HG02588 (cell line): ENCODE data around the gene C14orf39.

ENCODE experiments used
- ATAC-seq: cut with Tn5 transposase; IDR thresholded peaks from one replicate; pipeline ENCODE4 v1.9.1; 2021; ENCODE audit warnings: mild to moderate bottlenecking, moderate library complexity; ENCODE audit not compliant: unreplicated experiment

The C14orf39 gene

GRCh38 chr14:60485598-60486251 is at the start of gene C14orf39:
Gene C14orf39, minus strand, starts transcription at chr14:60486063. Its CDS starts 985 bp downstream, at chr14:60485078.
- no peak for ATAC-seq

- ATAC-seq: no peak
These were observed 46.6 kb upstream of the C14orf39 start for GRCh38 chr14:60532442-60532841.

- ATAC-seq: no peak
These were observed 29.8 kb upstream of the C14orf39 start for GRCh38 chr14:60515511-60516289.

DNA sequence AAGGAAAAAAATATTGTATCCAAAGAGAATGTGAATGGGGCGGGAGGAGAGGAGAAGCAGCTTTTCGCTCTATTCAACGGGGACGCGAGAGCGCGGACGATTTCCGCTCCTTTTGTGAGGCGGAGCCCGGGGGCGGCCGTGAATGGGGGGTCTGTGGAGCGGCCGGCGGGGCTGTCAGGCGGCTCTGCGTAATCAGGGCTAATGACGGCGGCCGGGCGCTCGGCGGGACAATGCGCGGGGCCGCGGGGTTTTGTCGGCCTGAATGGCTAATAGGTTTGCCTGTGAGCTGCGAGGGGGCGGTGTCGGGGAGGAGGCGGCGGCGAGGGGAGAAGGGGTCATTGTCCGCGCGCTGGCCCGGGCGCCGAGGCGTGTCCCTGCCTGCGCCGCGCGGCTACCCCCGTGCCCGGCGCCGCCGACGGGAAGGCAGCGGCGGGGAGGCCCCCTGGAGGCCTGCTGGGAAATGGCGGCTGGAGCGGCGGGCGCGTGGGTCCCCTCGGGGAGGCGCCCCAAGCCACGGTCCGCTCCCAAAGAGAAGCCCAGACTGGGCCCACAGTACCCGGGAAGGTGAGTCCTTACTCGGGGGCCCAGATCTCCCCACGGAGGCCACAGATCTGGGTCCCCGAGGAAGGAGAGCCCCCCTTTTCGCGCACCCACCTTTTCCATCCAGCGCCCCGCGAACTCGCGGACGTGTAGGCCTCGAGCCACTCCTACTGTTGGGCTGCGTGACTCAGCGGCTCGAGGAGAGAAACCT is 29.1 kb upstream of the C14orf39 start:
- peak; percentile 49 for ATAC-seq

DNA sequence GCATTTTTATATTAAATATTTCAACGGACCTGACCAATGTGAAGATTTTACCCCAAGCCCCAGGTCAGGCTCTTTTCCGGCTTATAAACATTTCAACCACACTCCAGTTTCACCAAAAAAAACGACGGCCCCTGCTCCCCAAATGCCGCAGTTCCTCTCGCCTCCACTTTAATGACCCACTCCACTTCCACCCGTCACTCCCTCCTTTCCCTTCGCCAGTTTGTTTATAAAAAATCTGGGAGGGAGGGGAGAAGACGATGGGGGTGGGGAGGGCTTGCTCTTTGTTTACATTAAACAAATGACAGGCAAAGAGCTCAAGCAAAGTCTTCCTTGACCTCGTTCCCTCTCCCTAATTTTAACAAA is 28.5 kb upstream of the C14orf39 start:
- ATAC-seq: no peak

DNA sequence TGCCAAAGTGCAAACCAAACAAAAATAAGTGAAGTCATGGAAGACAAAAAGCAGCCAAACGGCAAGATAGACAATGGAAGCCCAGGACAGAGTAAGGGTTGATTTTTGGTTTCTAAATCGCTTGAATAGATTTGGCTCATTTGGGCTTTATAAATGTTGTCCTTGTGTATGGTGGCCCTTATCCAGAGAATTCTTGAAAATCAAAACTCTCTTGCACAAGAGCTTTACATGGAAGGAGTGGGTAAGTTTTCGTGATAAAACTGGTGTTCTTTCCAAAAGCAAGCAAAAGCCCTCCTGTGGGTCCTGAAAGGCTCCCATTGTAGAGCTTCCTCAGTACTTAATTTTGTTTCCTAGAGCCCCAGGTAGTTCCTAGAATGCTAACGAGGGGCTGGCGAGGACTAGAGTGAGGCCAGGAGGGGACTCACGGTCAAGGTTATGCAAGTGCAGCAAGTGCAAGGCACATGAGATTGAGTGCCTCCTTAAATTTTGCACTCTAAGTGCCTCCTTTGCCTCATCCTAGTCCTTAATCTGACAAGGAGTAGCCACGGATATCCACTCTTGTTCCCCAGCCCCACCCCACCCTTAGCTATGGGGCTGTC is 27.2 kb upstream of the C14orf39 start:
- no peak for ATAC-seq

DNA sequence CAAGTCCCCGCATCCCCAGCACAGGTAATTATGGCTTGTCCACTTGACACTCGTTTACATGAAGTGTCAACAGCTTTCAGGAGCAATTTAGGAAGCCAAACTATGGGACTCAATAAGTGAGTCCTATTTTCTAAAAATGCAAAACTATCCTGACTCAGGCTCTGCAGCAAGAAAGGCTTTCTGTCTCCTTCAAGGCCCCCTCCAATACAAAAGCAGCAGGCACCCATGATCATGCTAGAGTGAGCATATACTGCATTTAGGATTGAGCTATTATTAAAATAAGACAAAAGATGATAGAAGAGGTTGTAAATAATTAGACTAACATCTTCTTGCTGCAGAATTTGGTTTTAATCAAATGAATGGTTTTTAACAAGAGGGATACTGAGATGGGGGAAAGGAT is 26.3 kb upstream of the C14orf39 start:
- no peak for ATAC-seq

DNA sequence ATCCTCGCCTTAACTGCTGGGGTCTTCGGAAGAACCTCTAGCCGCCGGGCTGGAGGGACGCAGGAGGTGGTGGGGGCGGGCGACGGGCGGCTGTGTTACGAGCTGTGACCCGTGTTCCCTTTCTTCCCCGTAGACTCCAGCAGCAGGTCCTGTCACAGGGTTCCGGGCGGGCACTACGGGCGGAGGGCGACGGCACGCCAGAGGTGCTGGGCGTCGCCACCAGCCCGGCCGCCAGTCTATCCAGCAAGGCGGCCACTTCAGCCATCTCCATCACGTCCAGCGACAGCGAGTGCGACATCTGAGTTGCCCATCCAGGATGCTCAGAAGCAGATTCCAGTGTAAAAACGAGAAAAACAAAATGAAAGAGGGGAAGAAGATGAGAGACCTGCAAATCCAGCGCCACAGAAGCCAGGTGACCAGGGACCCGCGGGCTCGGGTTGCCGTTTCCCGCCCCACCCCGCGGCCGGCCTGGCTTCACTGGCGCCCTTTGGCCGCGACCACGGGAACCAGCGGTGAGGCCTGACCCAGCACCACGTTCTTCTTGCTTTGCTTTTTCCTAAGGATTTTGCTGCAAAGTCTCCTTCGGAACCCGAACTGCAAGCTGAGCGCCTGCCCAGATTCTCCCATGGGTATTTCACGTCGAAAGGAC is 25.2 kb upstream of the C14orf39 start:
- no peak for ATAC-seq

DNA sequence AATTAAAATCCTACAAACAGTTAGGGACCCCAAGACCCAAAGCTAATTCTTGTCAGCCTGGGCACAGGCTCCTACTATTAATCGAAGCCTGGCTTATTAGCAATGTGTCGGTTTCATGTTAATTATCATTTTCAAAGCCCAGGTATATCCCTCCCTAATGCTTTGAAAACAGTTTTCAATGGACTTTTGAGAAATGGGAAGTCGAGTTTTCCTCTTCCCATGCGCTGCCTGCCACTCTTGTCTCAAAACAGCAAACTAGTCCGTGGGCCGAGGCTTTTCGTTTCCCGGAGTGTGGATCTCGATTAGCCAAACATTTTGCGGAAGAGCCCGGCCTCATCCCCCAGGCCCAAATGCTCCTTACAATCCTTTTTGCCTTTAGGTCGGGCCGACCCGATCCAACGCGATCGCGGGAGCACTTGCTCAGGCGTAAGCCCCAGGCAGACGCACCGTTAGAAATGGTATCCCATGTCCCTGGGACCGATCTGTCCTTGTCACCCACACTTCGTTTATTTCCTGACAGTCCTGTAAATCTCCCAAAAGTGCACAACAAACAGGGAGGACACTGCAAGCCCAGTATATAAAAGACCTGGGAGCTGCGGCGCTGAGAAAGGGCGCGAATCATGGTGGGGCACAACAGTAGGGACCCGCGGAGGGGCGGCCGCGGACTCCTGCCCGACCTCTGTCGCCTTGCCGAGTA is 24.5 kb upstream of the C14orf39 start:
- ATAC-seq: no peak

DNA sequence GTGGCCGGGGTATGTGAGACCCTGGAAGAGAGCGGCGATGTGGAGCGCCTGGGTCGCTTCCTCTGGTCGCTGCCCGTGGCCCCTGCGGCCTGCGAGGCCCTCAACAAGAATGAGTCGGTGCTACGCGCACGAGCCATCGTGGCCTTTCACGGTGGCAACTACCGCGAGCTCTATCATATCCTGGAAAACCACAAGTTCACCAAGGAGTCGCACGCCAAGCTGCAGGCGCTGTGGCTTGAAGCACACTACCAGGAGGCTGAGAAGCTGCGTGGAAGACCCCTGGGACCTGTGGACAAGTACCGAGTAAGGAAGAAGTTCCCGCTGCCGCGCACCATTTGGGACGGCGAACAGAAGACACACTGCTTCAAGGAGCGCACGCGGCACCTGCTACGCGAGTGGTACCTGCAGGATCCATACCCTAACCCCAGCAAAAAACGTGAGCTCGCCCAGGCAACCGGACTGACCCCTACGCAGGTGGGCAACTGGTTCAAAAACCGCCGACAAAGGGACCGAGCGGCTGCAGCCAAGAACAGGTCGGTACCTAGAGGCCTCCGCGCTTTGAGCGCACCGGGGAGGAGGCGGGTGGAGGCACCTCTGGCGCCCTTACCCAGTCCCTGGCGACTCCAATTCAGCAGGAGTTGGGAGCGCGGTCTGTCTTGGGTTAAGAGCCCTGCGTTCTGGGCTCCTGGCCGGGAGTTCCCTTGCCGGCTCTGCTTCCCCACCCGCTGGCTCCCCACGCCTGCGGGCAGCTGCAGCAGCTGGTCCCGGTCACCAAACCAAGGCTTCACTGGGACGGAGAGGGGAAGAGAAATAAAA is 23.8 kb upstream of the C14orf39 start:
- no peak for ATAC-seq

DNA sequence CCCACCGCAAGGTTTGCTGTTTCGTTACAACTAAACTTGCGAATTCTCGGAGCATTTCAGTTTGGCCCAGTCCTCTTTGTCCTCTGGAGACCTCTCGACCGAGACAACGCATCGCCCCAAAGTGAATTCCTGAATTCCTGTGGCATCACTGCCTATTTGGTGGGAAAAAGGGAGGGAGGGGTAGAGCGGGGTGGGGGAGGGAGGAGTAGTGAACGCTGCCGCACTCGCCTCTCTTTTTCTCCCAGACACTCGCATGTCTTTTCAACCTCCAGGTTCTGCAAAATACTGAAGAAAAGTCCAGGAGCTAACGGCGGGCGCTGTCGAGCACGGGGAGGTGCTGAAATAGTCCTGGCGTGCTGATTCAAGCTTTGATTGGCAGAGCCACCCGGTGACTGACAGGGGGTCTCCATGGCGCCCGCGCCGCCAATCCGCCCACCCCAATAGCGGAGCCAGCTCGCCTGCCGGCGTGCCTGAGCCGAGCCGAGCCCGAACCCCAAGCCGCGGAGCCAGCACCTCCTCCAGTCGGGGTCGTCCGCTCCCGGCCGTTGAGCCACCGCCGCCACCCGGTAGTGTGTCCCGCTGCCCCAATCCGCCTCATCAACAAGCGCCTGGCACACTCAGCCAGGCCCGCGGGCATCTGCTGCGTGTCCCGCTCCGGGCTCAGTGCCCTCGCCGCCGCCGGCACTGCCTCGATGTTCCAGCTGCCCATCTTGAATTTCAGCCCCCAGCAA is 23.0 kb upstream of the C14orf39 start, which contains the start of gene SIX6:
Gene SIX6 (plus strand): TSS at position 440 of the 731 bp plus-strand sequence. CDS start 253 bp downstream, at position 693.
- ATAC-seq: no peak

DNA sequence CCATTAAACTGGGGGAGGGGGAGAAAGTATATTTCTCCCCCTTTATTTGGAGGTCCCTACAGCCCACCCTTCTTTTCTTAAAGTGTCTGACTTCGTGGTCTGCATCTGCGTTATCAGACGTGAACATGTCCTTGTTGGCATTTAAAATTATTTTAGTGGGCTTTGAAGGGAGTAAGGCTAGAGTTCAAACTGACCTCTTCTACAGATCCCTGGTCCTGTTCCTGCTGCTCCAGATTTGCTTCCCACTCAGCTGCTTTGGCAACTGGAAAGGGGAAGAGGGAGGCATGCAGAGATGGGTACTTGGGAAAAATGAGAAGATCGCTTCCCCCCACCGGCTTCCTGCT is 22.5 kb upstream of the C14orf39 start:
- ATAC-seq: no peak

DNA sequence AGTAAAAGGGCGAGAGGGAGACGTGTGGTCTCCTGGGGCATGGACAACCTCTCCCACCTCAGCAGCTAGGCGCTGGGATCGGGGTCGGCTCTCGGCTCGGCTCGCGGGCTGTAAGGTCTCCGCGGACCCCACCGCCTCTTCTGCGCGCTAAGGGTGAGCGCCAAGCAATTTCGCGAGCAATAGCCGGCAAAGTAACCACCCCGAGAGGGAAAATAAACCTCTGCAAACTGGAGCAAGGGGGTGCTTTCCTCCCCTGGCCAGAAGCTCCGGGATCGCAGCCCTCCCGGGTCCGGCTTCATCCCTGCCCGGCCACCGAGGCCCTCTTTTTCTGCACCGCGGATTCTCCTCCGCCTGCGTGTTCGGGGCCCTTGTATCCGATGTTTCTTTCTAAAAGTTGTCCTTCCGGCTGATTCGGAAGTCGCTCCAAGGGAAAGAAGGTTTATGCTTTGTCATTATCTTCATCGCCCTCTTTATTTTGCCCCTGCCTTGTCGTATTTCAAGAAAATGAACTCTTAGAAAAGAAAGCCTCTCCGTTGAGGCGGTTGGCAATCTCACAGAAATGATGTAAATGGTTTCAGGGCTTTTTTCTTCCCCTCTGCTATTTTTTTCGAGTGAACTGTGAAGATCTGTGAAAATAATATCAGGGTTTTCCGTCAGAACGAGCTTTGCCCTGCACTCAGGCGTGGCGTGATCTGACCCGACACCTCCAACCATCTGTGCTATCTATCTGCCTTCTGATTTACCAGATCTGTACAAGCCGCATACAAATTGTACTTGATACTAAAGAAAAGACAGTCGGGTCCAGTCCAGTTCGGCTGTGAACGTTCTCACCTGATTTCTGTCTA is 21.3 kb upstream of the C14orf39 start:
- ATAC-seq: no peak

DNA sequence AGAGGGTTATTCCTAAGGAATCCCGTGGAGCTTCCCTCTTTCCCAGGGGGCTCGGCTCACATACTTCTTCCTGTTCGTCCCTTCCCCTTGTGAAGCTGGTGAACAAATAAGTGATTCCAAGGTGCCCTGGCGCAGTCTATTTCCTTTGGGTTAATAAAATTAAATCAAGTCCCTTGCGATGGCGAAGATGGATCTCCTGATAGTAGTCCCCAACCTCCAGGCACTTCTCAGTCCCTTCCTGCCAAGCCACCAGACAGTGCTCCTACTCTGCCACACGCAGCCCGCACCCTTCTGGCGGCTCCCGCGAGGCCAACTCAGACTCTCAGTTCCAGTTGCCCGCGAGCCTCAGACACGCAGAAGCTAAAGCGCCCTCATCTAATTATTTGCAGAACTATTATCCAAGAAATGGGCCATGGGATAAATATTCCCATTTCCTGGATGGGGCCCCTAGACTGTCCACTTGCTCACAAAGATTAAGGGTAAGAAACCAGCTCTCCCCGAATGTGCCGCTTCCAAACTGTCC is 20.7 kb upstream of the C14orf39 start:
- ATAC-seq: no peak

DNA sequence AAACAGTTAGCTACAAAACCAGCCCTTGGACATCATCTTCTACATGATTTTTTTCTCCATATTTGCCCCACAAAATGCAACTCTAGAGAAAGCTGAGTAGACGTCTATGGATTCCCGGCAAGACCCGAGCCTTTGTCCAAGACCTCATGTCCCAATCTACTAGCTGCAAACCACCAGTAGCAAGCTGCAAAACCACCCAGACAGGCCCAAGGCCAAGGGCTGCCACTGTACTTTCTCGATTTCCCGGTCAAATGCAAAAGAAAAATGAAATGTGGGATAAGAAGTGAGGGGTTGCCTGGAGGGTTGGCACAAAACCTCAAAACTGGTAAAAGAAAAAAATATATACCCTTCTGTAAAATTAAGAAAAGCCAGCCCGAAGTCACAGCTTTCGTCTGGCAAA is 20.1 kb upstream of the C14orf39 start:
- ATAC-seq: no peak

DNA sequence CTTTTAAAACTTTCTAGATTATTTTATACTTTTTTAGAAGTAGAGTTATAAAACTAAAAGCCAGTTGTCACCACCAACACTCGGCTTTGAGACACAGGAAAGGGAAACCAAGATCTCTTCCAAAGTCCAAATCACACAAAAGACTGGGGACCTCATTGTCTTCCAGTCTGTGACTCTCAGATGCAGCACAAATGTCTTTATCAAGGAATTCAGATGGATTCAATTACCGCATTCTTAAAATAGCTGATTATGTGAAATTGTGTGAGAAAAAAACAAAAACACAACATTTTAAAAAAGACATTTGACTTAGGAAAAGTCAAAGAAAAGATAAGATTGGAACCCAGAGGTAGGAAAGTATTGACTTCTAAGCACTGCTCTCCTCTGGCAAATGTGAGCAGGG is 19.6 kb upstream of the C14orf39 start:
- ATAC-seq: no peak

GRCh38 chr14:60502541-60502940 is 16.7 kb upstream of the C14orf39 start:
- ATAC-seq: no peak

DNA sequence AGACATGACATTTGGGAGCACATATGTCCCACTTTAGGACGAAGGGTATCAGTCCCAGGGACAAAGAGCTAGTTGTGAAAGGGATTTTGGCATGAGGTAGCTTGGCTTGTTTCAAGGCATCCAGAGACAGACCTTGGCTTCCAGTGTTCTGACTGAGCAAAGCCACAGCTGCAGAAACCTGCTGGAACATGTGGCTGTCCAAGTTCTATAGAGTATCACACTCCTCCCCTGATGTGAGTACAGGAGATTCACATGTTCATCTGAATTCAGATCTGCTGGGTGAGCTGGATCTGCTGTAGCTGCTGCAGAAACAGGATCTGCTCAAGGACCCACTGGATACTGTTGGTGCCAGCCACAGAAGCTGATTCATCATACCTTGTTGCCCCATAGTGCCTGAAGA is 10.1 kb upstream of the C14orf39 start:
- ATAC-seq: no peak
